ENCODE measurements around the gene EFCAB13.
"Not testable (repeated sequence)": the region's sequence is repeated elsewhere in the genome, so short reads cannot be mapped to it uniquely, and the experiment has no call there.

Gene EFCAB13

GRCh38 chr17:47425233-47425632 lies 101.5 kb downstream of the EFCAB13 start:
- in situ Hi-C loops (cut with MboI; ENCODE audit: low sequenced_read_pairs) = not testable (repeated sequence)

GRCh38 chr17:47425887-47426635 lies 102.3 kb downstream of the EFCAB13 start:
- in situ Hi-C loops (cut with MboI; ENCODE audit: low sequenced_read_pairs) = not testable (repeated sequence)

- in situ Hi-C loops (cut with MboI; ENCODE audit: low sequenced_read_pairs) = no loop called here
Observed at GRCh38 chr17:47427985-47428384, 104.2 kb downstream of the EFCAB13 start.

- in situ Hi-C loops (cut with MboI; ENCODE audit: low sequenced_read_pairs) = not testable (repeated sequence)
Observed at GRCh38 chr17:47432240-47432639, 108.5 kb downstream of the EFCAB13 start.

- in situ Hi-C loops (cut with MboI; ENCODE audit: low sequenced_read_pairs) = no loop called here
Observed at GRCh38 chr17:47465165-47465564, 141.4 kb downstream of the EFCAB13 start.

- in situ Hi-C loops (cut with MboI; ENCODE audit: low sequenced_read_pairs) = not testable (repeated sequence)
Observed at GRCh38 chr17:47466976-47467375, 143.2 kb downstream of the EFCAB13 start.

- in situ Hi-C loops (cut with MboI; ENCODE audit: low sequenced_read_pairs) = no loop called here
Observed at GRCh38 chr17:47470836-47471235, 147.1 kb downstream of the EFCAB13 start.

GRCh38 chr17:47472073-47472472 lies 148.3 kb downstream of the EFCAB13 start:
- in situ Hi-C loops (cut with MboI; ENCODE audit: low sequenced_read_pairs) = not testable (repeated sequence)
